Ureter (tissue), 1 donor: ENCODE data around the gene BCLAF1. TPM values are rescaled to one million over a fixed set of nuclear protein-coding genes. Genes with fewer than 3 reads are reported as not detected.

Source experiments
- DNase-seq: peaks from one replicate; pipeline ENCODE4 v3.0.0-alpha.2; 2020; ENCODE audit warnings: low spot score
- total RNA-seq: library from RNA; stranded (reverse); gene quantifications from one replicate; pipeline ENCODE4 v1.2.4, GENCODE V29; 2023
- donor health status: DM: yes; HTN: yes; CAD: no.

BCLAF1 gene
- total RNA-seq, result 200 TPM

- peak; percentile 100 for DNase-seq
Observed at GRCh38 chr6:136289579-136290409, at the start of gene BCLAF1. BCLAF1 (minus strand) TSS chr6:136289846; CDS start chr6:136279866, 9,980 bp downstream.

- no peak for DNase-seq
Observed at GRCh38 chr6:136338486-136338885, 48.8 kb upstream of the BCLAF1 start.

- no peak for DNase-seq
Observed at GRCh38 chr6:136337606-136338005, 48.0 kb upstream of the BCLAF1 start.

GRCh38 chr6:136337121-136337520 is 47.5 kb upstream of the BCLAF1 start:
- no peak for DNase-seq

- no peak for DNase-seq
Observed at GRCh38 chr6:136335736-136336363, 46.2 kb upstream of the BCLAF1 start.

- no peak for DNase-seq
Observed at GRCh38 chr6:136334853-136335252, 45.2 kb upstream of the BCLAF1 start.

GRCh38 chr6:136334465-136334846 is 44.8 kb upstream of the BCLAF1 start:
- DNase-seq, result no peak

GRCh38 chr6:136333824-136334464 is 44.3 kb upstream of the BCLAF1 start:
- DNase-seq, result no peak

GRCh38 chr6:136331461-136331860 is 41.8 kb upstream of the BCLAF1 start:
- no peak for DNase-seq

GRCh38 chr6:136330634-136331033 is 41.0 kb upstream of the BCLAF1 start:
- DNase-seq, result no peak

GRCh38 chr6:136326038-136326553 is 36.5 kb upstream of the BCLAF1 start:
- DNase-seq, result no peak

- DNase-seq, result no peak
Observed at GRCh38 chr6:136324686-136325380, 35.2 kb upstream of the BCLAF1 start.

GRCh38 chr6:136323431-136324112 is 33.9 kb upstream of the BCLAF1 start:
- DNase-seq, result no peak

GRCh38 chr6:136319732-136320131 is 30.1 kb upstream of the BCLAF1 start:
- no peak for DNase-seq

- no peak for DNase-seq
Observed at GRCh38 chr6:136318676-136319075, 29.0 kb upstream of the BCLAF1 start.

- no peak for DNase-seq
Observed at GRCh38 chr6:136317971-136318370, 28.3 kb upstream of the BCLAF1 start.

GRCh38 chr6:136317021-136317694 is 27.5 kb upstream of the BCLAF1 start:
- peak; percentile 68 for DNase-seq

GRCh38 chr6:136315594-136315993 is 25.9 kb upstream of the BCLAF1 start:
- no peak for DNase-seq

GRCh38 chr6:136312975-136313374 is 23.3 kb upstream of the BCLAF1 start:
- DNase-seq, result no peak

GRCh38 chr6:136309729-136310311 is 20.2 kb upstream of the BCLAF1 start:
- DNase-seq, result no peak
